HG02981 (cell line): ENCODE measurements around the gene SELENON.

Source experiments
- ATAC-seq: cut with Tn5 transposase; IDR thresholded peaks from one replicate; pipeline ENCODE4 v1.9.1; 2021; ENCODE audit warnings: mild to moderate bottlenecking, moderate library complexity; ENCODE audit not compliant: unreplicated experiment

The SELENON gene

GRCh38 chr1:25799935-25800702, at the start of gene SELENON:
Gene SELENON (plus strand): TSS chr1:25800193. CDS start chr1:25800231, 38 bp downstream.
- no peak for ATAC-seq

GRCh38 chr1:25750923-25751605, 48.9 kb upstream of the SELENON start:
- no peak for ATAC-seq

- ATAC-seq, result no peak
Measured at GRCh38 chr1:25754470-25755181, 45.4 kb upstream of the SELENON start.

- ATAC-seq, result no peak
Measured at GRCh38 chr1:25755475-25756125, 44.4 kb upstream of the SELENON start.

- ATAC-seq, result no peak
Measured at GRCh38 chr1:25756215-25756614, 43.8 kb upstream of the SELENON start.

GRCh38 chr1:25757151-25757845, 42.7 kb upstream of the SELENON start:
- no peak for ATAC-seq

GRCh38 chr1:25757846-25758185, 42.2 kb upstream of the SELENON start:
- ATAC-seq, result no peak

- no peak for ATAC-seq
Measured at GRCh38 chr1:25758466-25759070, 41.4 kb upstream of the SELENON start.

GRCh38 chr1:25760122-25760719, 39.8 kb upstream of the SELENON start:
- ATAC-seq, result no peak

GRCh38 chr1:25760871-25761270, 39.1 kb upstream of the SELENON start:
- no peak for ATAC-seq

- ATAC-seq, result no peak
Measured at GRCh38 chr1:25763493-25763892, 36.5 kb upstream of the SELENON start.

- no peak for ATAC-seq
Measured at GRCh38 chr1:25765136-25765922, 34.7 kb upstream of the SELENON start.

- no peak for ATAC-seq
Measured at GRCh38 chr1:25765923-25766589, 33.9 kb upstream of the SELENON start.

GRCh38 chr1:25766721-25767436, 33.1 kb upstream of the SELENON start:
- ATAC-seq, result no peak

GRCh38 chr1:25767437-25767770, 32.6 kb upstream of the SELENON start:
- no peak for ATAC-seq

- no peak for ATAC-seq
Measured at GRCh38 chr1:25768999-25769398, 31.0 kb upstream of the SELENON start.

GRCh38 chr1:25769625-25770383, 30.2 kb upstream of the SELENON start:
- no peak for ATAC-seq
